ENCODE measurements around the gene HHEX.

- TF ChIP-seq TAF1 (IDR thresholded peaks at IDR 0.05; ENCODE audit: low read depth) (no peak), MAX (IDR thresholded peaks at IDR 0.05) (no peak), RAD21 (IDR thresholded peaks at IDR 0.05; ENCODE audit: low read depth) (no peak), USF1 (IDR thresholded peaks at IDR 0.05) (no peak)
Observed at GRCh38 chr10:92655426-92655825, 34.3 kb upstream of the HHEX start.

All from Ishikawa (cell line).